Esophagus muscularis mucosa (tissue), 3 donors: ENCODE measurements around the gene PLA2G4F.

Experiments
- POLR2A ChIP-seq: fragments of 450-650 bp; IDR thresholded peaks from one replicate; pipeline ENCODE4 v1.6.1; 2017; ENCODE audit warnings: antibody characterized with exemption, moderate library complexity, mild to moderate bottlenecking, low read depth
- POLR2AphosphoS5 ChIP-seq, 2 donors: sonication (generic); formaldehyde crosslinking; IDR thresholded peaks; one replicate each; pipeline ENCODE4 v1.6.1; 2017; ENCODE audit warnings: antibody characterized with exemption in 2 of 2
- TF ChIP-seq, protein P1 (sequence below), 3 experiments: fragments of 200-600 bp in 2 of 3; fragments of 450-650 bp in 1 of 3; sonication (generic) in 2 of 3; IDR thresholded peaks; one replicate each; pipeline ENCODE4 v1.5.1; 2017 to 2019; ENCODE audit warnings: antibody characterized with exemption in 3 of 3, mild to moderate bottlenecking in 2 of 3, moderate library complexity in 1 of 3

DNA sequence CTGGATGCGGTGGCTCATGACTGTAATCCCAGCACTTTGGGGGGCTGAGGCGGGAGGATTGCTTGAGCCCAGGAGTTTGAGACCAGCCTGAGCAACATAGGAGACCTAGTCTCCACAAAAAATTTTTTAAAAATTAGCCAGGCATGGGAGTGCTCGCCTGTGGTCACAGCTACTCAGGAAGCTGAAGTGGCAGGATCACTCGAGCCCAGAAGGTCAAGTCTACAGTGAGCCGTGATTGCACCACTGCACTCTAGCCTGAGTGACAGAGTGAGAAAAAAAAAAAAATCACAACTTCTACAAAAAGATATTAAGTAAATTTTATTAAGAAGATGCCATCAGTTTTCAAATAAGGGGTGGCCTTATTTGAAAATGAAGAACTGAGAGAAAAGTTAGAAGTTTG, 50.1 kb downstream of the PLA2G4F start:
- TF ChIP-seq, protein P1, sequence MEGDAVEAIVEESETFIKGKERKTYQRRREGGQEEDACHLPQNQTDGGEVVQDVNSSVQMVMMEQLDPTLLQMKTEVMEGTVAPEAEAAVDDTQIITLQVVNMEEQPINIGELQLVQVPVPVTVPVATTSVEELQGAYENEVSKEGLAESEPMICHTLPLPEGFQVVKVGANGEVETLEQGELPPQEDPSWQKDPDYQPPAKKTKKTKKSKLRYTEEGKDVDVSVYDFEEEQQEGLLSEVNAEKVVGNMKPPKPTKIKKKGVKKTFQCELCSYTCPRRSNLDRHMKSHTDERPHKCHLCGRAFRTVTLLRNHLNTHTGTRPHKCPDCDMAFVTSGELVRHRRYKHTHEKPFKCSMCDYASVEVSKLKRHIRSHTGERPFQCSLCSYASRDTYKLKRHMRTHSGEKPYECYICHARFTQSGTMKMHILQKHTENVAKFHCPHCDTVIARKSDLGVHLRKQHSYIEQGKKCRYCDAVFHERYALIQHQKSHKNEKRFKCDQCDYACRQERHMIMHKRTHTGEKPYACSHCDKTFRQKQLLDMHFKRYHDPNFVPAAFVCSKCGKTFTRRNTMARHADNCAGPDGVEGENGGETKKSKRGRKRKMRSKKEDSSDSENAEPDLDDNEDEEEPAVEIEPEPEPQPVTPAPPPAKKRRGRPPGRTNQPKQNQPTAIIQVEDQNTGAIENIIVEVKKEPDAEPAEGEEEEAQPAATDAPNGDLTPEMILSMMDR (IDR thresholded peaks at IDR 0.05): no peak
- TF ChIP-seq POLR2AphosphoS5 (IDR thresholded peaks at IDR 0.05) (no peak), POLR2A (no peak)
